ENCODE results near the gene ZBTB7C. TPM values are rescaled to one million over a fixed set of nuclear protein-coding genes. Genes with fewer than 3 reads are reported as not detected.

ZBTB7C gene
- total RNA-seq, 4 donors from 2014 or later, result 38.2 to 92.3 (median 52.4) TPM

DNA sequence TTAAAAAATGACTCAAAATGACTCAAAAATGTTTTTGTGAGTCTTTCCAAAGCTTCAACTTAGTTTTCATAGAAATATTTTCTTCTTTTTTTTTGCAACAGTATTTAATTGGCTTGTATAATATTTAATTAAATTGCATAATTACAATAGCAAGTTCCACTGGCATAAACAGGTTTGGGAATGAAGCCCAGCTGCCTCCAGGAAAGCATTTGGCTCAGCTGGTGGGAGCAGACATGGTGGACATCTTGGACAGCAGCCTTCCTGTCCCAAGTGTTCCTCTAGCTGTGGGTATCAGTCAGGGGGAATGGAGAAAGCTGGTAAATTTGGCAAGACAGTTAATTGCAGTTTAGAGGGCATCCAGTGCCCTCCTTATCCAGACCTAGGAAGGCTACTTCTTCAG, 213.4 kb downstream of the ZBTB7C start:
- Histone ChIP-seq H3K27me3 (no peaks in the 10 kb centered on the region), H3K9me3 (no peaks in the 10 kb centered on the region), H3K27ac (no peak overlapping the region), H3K4me3 (no peak overlapping the region), H3K36me3 (no peaks in the 10 kb centered on the region), H3K4me1 (peaks cover 0 to 19% (median 4%) of the 10 kb centered on the region in 3 donors)
- DNase-seq, result no peak
- intact Hi-C loops (cut with DNase I), result no loop called here
- TF ChIP-seq POLR2A (IDR thresholded peaks at IDR 0.05), result no peak
- TF ChIP-seq, protein P1, sequence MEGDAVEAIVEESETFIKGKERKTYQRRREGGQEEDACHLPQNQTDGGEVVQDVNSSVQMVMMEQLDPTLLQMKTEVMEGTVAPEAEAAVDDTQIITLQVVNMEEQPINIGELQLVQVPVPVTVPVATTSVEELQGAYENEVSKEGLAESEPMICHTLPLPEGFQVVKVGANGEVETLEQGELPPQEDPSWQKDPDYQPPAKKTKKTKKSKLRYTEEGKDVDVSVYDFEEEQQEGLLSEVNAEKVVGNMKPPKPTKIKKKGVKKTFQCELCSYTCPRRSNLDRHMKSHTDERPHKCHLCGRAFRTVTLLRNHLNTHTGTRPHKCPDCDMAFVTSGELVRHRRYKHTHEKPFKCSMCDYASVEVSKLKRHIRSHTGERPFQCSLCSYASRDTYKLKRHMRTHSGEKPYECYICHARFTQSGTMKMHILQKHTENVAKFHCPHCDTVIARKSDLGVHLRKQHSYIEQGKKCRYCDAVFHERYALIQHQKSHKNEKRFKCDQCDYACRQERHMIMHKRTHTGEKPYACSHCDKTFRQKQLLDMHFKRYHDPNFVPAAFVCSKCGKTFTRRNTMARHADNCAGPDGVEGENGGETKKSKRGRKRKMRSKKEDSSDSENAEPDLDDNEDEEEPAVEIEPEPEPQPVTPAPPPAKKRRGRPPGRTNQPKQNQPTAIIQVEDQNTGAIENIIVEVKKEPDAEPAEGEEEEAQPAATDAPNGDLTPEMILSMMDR (IDR thresholded peaks at IDR 0.05), result no peak

DNA sequence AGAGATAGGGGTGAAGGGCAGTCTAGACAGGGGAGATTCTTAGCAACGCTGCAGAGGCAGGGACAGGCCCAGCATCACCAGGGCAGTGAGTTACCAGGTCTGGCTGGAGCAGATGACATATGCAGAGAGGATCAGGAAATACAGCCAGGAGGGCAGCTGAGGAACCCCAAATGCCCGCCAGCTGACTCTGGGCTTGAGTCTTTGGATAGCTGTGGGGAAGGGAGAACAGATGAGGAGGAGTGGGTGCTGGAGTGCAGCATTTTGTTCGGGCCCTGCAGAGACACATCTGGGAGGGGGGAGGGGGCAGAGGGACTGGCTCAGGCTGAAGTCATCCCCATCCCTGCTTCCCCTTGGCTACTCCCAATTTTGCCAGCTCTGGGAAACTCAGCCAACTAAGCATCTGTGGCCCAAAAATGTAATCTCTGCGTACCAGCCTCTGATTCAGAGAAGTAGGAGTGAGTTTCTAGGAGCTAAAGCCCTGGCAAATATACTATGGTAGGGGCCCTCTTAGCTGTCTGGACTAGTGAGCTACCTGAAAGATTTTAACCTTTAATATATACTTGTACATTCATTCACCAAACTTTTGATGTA, 214.5 kb downstream of the ZBTB7C start:
- TF ChIP-seq POLR2A (IDR thresholded peaks at IDR 0.05), result no peak
- TF ChIP-seq, protein P1 (IDR thresholded peaks at IDR 0.05), result no peak
- no peak for DNase-seq
- H3K4me1 ChIP-seq, result peaks cover 0 to 19% (median 4%) of the 10 kb centered on the region in 3 donors
- H3K4me3 ChIP-seq, result no peak overlapping the region
- H3K27ac ChIP-seq, result no peak overlapping the region
- no peaks in the 10 kb centered on the region for H3K9me3 ChIP-seq
- no peaks in the 10 kb centered on the region for H3K36me3 ChIP-seq
- intact Hi-C loops (cut with DNase I), result no loop called here
- 68 to 70% methylated on average over 3 to 4 of the region's 4 CpGs for WGBS, 2 donors
- no peaks in the 10 kb centered on the region for H3K27me3 ChIP-seq

DNA sequence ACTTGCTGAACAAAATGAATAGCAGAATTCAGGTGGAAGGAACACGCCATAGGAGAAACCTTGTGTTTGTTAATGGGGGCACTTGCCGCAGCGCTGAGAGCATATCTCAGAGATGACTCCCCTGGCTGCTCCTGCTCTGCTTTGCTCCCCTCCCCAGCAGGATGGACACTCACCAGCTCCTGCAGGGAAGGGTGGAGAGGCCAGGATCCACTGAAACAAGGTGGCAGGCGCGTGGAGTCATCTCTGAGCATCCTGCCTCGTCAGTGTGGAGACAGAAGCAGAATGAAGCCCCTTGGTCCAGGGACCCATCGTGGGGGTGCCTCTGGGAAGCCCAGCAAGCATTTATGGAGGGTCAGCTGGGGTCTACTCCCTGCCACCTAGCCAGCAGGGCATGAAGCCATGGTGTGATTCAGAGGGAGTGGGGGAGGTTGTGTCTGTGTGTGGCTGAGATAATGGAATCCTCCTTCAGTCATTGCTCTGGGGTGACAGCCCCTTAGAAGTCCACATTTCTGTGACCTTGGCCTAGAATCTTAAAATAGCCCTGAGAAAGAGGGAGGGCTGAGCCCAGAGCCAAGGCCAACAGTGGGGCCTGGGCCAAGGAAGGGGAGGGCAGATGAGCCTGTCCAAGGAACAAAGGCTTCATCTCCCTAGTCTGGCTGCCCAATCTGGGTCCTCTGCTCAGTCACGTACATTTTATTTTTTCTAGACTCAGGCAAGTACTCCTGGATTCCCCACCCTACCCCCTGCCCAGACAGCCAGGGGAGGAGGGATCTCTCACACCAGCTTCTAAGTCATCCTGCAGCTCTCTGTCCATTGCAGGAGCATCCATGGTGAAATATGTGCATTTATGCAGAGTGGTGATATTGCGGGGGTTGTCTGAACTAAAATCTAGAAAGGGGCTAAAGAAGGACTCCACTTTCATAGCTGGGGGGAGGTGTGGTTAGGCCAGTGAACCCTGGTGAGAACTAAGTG, 215.4 kb downstream of the ZBTB7C start:
- H3K36me3 ChIP-seq, result no peaks in the 10 kb centered on the region
- intact Hi-C loops (cut with DNase I), result no loop called here

DNA sequence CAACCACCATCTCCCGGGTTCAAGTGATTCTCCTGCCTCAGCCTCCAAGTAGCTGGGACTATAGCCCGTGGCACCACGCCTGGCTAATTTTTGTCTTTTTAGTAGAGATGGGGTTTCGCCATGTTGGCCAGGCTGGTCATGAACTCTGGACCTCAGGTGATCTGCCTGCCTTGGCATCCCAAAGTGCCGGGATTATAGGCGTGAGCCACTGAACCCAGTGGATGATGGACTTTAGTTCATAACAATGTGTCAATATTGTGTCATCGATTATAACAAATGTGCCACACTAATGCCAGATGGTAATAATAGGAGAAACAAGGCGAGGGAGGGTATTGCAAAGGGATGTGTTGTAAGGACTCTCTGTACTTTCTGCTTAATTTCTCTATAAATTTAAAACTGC, 216.6 kb downstream of the ZBTB7C start:
- no peaks in the 10 kb centered on the region for H3K27me3 ChIP-seq
- no peak overlapping the region for H3K27ac ChIP-seq
- no peaks in the 10 kb centered on the region for H3K36me3 ChIP-seq
- H3K4me3 ChIP-seq, result no peak overlapping the region
- H3K4me1 ChIP-seq, result peaks cover 0 to 19% (median 4%) of the 10 kb centered on the region in 3 donors
- 90 to 91% methylated on average over 5 to 8 of the region's 8 CpGs for WGBS, 2 donors
- TF ChIP-seq, protein P1 (IDR thresholded peaks at IDR 0.05), result no peak
- TF ChIP-seq POLR2A (IDR thresholded peaks at IDR 0.05), result no peak
- intact Hi-C loops (cut with DNase I), result no loop called here
- DNase-seq, result no peak
- H3K9me3 ChIP-seq, result no peaks in the 10 kb centered on the region

More for the DNA sequence above, 215.4 kb downstream of the ZBTB7C start:
- TF ChIP-seq, protein P1 (IDR thresholded peaks at IDR 0.05), result no peak
- no peak for TF ChIP-seq POLR2A (IDR thresholded peaks at IDR 0.05)
- no peaks in the 10 kb centered on the region for H3K9me3 ChIP-seq
- H3K4me1 ChIP-seq, result peaks cover 0 to 19% (median 4%) of the 10 kb centered on the region in 3 donors
- peak overlapping the region in 1 of 4 donors; percentile 26 for H3K27ac ChIP-seq
- WGBS, 2 donors, result 86 to 88% methylated on average over 5 to 9 of the region's 9 CpGs
- DNase-seq, result no peak
- no peaks in the 10 kb centered on the region for H3K27me3 ChIP-seq
- H3K4me3 ChIP-seq, result no peak overlapping the region

DNA sequence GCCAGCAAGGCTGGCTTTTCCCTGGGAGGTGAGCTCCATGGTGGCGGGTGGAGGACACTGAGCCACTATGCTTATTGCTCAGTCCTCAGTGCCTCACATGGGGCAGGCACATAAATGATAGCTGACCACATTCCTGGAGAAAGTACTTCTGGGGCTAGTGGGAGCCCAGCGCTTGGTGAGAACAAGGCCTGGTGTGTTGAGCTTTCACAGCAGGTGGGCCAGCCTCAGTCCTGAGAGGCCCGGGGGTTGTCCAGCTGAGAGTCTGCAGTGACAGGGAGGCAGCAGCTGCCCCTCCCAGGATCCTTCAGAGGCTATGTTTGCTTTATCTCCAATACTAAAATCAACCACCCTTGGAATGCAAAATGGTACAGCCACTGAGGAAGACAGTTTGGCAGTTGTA, 217.7 kb downstream of the ZBTB7C start:
- Histone ChIP-seq H3K9me3 (no peaks in the 10 kb centered on the region), H3K27ac (no peak overlapping the region), H3K4me1 (peaks cover 0 to 22% (median 4%) of the 10 kb centered on the region in 3 donors), H3K4me3 (no peak overlapping the region), H3K36me3 (no peaks in the 10 kb centered on the region), H3K27me3 (no peaks in the 10 kb centered on the region)
- intact Hi-C loops (cut with DNase I), result no loop called here
- TF ChIP-seq, protein P1 (IDR thresholded peaks at IDR 0.05), result no peak
- no peak for TF ChIP-seq POLR2A (IDR thresholded peaks at IDR 0.05)
- no peak for DNase-seq
- WGBS, 2 donors, result 73 to 80% methylated on average over 3 of the region's 3 CpGs

Measured in esophagus squamous epithelium (tissue), 5 donors.